Tibial nerve (tissue), 3 donors: ENCODE data around the gene RBM28.

Source experiments
- CTCF ChIP-seq, 5 experiments: fragments of 200-600 bp in 3 of 5; fragments of 450-650 bp in 2 of 5; sonication (generic) in 3 of 5; IDR thresholded peaks; one replicate each; pipeline ENCODE4 v1.5.1; 2016 to 2019; ENCODE audit warnings: antibody characterized with exemption in 5 of 5, mild to moderate bottlenecking in 3 of 5, moderate library complexity in 2 of 5
- POLR2A ChIP-seq, 2 donors: fragments of 450-650 bp; IDR thresholded peaks; one replicate each; pipeline ENCODE4 v1.6.1; 2017; ENCODE audit warnings: antibody characterized with exemption in 2 of 2, mild to moderate bottlenecking in 2 of 2, moderate library complexity in 2 of 2

DNA sequence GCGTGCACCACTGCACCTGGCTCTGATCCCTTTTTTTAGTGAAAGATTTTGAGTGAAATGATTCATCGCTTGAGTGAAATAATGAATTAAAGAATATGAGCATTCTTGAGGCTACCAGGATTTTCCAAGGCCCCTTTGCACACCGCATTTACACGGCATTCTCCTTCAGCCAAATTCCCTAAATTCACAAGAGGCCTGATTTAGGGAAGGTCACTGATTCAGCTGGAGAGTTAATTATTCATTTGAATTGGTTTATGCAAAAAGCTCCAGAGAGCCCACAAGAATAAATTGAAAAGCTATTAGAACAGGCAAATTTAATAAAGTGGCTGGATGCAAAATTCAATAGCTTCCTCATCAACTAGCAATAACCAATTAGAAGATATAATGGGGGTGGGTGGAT is 56.2 kb downstream of the RBM28 start:
- TF ChIP-seq CTCF (IDR thresholded peaks at IDR 0.05) (no peak), POLR2A (IDR thresholded peaks at IDR 0.05) (no peak)
